ENCODE data around the gene SCLY. TPM values are rescaled to one million over a fixed set of nuclear protein-coding genes. Genes with fewer than 3 reads are reported as not detected.

SCLY gene
- total RNA-seq, 1 donor from 2014 or later, result 21.5 TPM

DNA sequence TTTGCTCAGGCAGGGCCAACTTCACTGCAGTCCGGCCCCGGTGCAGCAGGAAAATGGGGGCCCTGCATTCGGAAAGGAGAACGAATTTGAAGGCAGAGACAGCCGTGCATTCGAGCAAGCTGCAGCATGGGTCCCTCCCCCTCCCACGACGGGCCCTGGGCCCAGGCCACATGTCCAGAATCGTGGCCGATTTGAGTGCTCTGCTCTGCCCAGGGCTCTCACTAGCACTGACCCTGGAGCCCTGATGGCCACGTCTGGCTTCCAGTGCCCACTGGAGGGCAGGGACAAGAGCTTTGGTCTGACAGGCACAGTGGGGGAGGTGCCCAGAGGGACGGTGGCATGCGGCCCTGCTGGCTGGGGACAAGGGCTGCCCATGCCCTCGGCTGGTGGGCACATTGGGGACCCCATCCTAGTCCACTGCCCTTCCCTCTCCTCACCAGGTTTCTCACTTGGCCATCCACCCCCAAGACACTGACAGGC, 63.2 kb downstream of the SCLY start:
- peaks cover 3% of the 10 kb centered on the region for H3K4me1 Mint-ChIP-seq
- H3K9me3 Mint-ChIP-seq, result no peaks in the 10 kb centered on the region
- no peak overlapping the region for H3K27ac Mint-ChIP-seq
- TF ChIP-seq, protein P1, sequence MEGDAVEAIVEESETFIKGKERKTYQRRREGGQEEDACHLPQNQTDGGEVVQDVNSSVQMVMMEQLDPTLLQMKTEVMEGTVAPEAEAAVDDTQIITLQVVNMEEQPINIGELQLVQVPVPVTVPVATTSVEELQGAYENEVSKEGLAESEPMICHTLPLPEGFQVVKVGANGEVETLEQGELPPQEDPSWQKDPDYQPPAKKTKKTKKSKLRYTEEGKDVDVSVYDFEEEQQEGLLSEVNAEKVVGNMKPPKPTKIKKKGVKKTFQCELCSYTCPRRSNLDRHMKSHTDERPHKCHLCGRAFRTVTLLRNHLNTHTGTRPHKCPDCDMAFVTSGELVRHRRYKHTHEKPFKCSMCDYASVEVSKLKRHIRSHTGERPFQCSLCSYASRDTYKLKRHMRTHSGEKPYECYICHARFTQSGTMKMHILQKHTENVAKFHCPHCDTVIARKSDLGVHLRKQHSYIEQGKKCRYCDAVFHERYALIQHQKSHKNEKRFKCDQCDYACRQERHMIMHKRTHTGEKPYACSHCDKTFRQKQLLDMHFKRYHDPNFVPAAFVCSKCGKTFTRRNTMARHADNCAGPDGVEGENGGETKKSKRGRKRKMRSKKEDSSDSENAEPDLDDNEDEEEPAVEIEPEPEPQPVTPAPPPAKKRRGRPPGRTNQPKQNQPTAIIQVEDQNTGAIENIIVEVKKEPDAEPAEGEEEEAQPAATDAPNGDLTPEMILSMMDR (IDR thresholded peaks at IDR 0.05; ENCODE audit: unreplicated experiment), result no peak
- H3K36me3 Mint-ChIP-seq, result no peaks in the 10 kb centered on the region
- DNase-seq (ENCODE audit: low spot score in 2 of 2, unreplicated experiment in 2 of 2), result no peak
- no peak overlapping the region for H3K4me3 Mint-ChIP-seq
- peaks cover 11% of the 10 kb centered on the region for H3K27me3 Mint-ChIP-seq (ENCODE audit: low read depth)

DNA sequence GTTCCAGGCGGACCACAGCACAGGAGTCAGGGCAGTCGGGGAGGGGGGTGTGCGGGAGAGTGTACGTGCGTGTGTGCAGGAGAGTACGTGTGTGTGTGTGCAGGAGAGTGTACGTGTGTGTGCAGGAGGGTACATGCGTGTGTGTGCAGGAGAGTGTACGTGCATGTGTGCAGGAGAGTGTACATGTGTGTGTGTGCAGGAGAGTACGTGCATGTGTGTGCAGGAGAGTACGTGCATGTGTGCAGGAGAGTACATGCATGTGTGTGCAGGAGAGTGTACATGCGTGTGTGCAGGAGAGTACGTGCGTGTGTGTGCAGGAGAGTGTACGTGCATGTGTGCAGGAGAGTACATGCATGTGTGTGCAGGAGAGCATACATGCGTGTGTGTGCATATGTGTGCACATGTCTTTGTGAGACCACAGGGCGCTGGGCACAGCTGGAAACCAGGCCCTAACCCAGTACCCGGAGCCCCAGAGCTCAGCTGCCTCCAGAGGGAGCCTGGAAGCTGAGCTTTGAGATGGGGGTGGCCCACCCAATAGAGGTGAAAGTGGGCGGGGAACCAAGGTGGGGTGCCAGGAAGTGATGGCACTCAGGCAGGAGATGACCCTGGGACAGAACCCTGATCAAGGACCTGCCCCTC, 63.8 kb downstream of the SCLY start:
- TF ChIP-seq, protein P1 (IDR thresholded peaks at IDR 0.05; ENCODE audit: unreplicated experiment), result no peak
- Mint-ChIP-seq H3K27me3 (ENCODE audit: low read depth) (peaks cover 7% of the 10 kb centered on the region), H3K4me3 (no peak overlapping the region), H3K27ac (no peak overlapping the region), H3K9me3 (no peaks in the 10 kb centered on the region), H3K4me1 (peaks cover 3% of the 10 kb centered on the region), H3K36me3 (no peaks in the 10 kb centered on the region)
- DNase-seq (ENCODE audit: low spot score in 2 of 2, unreplicated experiment in 2 of 2), result no peak

DNA sequence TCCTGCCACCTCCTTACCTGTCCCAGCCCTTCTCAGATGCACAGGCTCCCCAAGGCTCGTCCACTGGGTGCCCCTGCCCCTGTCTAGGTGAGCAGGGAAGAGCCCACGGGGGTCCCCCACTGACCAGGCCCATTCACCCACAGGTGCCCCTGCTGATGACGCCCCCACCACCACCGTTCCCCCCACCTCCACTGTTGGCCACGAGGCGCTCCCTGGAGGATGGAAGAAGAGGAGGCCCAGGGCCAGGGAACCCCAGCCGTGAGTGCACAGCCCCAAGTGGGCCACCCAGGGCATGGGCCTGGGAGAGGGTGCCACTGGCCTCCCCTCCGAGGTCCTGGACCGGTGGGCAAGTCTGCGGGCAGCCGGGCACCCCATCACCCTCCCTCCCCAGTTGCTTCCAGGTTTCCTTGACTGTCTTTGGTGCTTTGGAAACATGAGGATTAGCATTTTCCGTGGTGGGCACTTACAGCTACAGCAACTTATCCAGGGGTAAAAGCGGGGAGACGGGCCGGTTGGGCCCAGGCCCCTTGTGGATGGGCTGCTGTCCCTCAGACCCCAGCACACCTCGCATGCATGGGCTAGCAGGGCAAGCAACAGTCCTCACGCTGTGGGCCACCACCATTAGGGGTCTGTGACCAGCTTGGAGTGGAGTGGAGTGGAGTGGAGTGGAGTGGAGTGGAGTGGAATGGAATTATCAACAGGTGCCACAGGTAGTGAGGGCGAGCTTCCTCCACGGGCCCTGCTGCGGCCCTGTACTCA, 64.5 kb downstream of the SCLY start:
- H3K27me3 Mint-ChIP-seq (ENCODE audit: low read depth), result peaks cover under 1% of the 10 kb centered on the region
- no peaks in the 10 kb centered on the region for H3K9me3 Mint-ChIP-seq
- no peak overlapping the region for H3K27ac Mint-ChIP-seq
- peaks cover 3% of the 10 kb centered on the region for H3K4me1 Mint-ChIP-seq
- no peak for DNase-seq (ENCODE audit: low spot score in 2 of 2, unreplicated experiment in 2 of 2)
- no peak overlapping the region for H3K4me3 Mint-ChIP-seq
- TF ChIP-seq, protein P1 (IDR thresholded peaks at IDR 0.05; ENCODE audit: unreplicated experiment), result no peak
- H3K36me3 Mint-ChIP-seq, result no peaks in the 10 kb centered on the region

DNA sequence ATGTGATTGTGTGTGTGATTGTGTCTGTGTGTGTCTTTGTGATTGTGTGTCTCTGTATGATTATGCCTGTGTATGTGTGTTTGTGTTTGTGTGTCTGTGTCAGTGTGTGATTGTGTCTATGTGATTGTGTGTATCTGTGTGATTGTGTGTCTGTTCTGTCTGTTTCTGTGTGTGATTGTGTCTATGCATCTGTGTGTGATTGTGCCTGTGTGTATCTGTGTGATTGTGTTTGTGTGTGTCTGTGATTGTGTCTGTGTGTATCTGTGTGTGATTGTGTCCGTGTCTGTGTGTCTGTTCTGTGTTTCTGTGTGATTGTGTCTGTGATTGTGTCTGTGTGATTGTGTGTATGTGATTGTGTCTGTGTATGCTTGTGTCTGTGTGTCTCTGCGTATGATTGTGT, 65.5 kb downstream of the SCLY start:
- Mint-ChIP-seq H3K36me3 (no peaks in the 10 kb centered on the region), H3K27ac (no peak overlapping the region), H3K4me3 (no peak overlapping the region), H3K27me3 (ENCODE audit: low read depth) (no peaks in the 10 kb centered on the region), H3K9me3 (no peaks in the 10 kb centered on the region), H3K4me1 (no peaks in the 10 kb centered on the region)
- TF ChIP-seq, protein P1 (IDR thresholded peaks at IDR 0.05; ENCODE audit: unreplicated experiment), result no peak
- no peak for DNase-seq (ENCODE audit: low spot score in 2 of 2, unreplicated experiment in 2 of 2)

DNA sequence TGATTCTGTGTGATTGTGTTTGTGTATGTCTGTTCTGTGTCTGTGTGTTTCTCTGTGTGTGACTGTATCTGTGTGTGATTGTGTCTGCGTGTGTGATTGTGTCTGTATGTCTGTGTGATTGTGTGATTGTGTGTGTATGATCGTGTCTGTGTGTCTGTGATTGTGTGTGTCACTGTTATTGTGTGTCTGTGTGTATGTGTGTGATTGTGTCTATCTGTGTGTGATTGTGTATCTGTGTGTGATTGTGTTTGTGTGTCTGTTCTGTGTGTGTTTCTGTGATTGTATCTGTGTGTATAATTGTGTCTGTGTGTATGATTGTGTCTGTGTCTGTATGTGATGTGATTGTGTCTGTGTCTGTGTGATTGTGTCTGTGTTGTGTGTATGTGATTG, 66.0 kb downstream of the SCLY start:
- DNase-seq (ENCODE audit: low spot score in 2 of 2, unreplicated experiment in 2 of 2), result no peak
- H3K27ac Mint-ChIP-seq, result no peak overlapping the region
- H3K27me3 Mint-ChIP-seq (ENCODE audit: low read depth), result no peaks in the 10 kb centered on the region
- H3K4me3 Mint-ChIP-seq, result no peak overlapping the region
- TF ChIP-seq, protein P1 (IDR thresholded peaks at IDR 0.05; ENCODE audit: unreplicated experiment), result no peak
- H3K36me3 Mint-ChIP-seq, result no peaks in the 10 kb centered on the region
- H3K9me3 Mint-ChIP-seq, result no peaks in the 10 kb centered on the region
- H3K4me1 Mint-ChIP-seq, result no peaks in the 10 kb centered on the region

Measured in mesothelial cell of epicardium (in vitro differentiated cells).